HG02678 (cell line): ENCODE measurements around the gene RNF126.
A peak's percentile ranks its signal among the peaks of the same experiment; 100 is the strongest.
"Not testable (repeated sequence)": the region's sequence is repeated elsewhere in the genome, so short reads cannot be mapped to it uniquely, and the experiment has no call there.

Experiments
- ATAC-seq: cut with Tn5 transposase; IDR thresholded peaks from one replicate; pipeline ENCODE4 v1.9.1; 2021; ENCODE audit warnings: mild to moderate bottlenecking, moderate library complexity; ENCODE audit not compliant: unreplicated experiment

RNF126 gene

DNA sequence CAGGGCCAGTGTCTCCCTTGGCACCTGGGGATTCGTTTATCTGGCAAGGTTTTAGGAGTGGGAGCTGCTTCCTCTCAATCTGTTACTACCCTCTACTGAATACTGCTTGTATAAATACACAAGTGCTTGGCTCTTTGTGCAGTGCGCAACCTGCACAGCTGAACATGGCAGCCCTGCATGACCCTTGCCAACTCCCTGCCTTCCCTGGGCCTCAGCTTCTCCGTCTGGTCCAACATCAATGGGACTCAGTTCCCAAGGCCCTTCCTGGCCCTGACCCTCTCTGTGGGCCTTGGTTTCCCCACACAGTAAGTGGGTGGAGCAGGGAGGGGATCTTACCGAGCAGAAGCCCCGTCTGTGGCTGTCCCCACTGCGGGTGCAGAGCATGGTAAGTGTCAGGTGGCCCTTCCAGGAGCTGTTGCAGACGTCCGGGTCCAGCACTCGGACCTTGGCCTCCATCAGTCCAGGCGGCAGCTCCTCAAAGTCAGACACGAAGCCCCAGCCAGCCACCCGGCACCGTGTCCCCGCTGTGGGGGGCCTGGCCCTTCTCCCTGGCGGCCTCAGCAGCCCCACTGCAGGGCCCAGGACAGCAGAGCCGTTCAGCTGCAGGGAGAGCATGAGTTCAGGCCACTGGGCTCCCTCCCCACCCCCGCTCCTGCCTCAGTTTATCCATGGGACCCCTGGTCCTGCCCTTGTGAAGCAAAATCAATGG lies 23.7 kb upstream of the RNF126 start:
- ATAC-seq = no peak

DNA sequence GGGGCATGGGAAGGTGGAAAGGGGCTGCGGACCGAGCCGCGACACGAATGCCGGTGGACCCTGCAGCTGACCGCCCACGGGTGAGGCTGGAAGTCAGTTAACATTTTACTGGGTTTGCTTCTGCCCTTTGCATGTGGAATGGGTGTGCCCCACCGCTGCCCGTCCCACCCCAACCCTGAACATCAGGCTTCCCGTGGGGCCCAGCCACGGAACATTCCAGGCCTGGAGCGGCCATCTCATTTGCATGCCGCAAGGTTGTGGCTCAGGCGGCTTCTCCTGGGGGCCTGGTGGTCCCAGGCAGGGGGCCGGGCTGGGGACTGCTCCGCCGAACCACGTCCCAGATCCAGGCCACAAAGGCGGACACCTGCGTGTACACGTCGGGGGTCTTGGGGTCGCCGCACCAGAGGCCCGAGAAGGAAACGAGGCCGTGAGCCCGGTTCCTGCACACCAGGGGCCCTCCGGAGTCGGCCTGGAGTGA lies 22.5 kb upstream of the RNF126 start:
- ATAC-seq = no peak

DNA sequence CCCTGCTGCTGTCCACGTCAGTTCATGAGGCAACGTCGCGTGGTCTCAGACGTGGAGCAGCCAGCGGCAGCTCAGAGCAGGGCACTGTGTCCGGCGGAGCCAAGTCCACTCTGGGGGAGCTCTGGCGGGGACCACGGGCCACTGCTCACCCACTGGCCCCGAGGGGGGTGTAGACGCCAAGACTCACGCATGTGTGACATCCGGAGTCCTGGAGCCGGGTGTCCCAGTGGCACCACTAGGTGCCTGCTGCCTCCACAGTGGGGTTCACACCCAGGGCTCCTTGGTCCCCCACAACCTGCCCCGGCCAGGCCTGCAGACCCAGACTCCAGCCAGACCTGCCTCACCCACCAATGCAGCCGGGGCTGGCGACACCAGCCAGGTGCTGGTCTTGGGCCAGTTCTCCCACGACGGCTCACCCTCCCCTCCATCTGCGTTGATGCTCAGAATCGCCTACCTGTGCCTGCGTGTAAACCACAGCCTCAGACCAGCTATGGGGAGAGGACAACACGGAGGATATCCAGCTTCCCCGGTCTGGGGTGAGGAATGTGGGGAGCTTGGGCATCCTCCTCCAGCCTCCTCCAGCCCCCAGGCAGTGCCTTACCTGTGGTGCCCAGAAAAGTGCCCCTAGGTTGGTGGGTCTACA lies 19.8 kb upstream of the RNF126 start:
- no peak for ATAC-seq

- no peak for ATAC-seq
Observed at GRCh38 chr19:681029-682019, 18.3 kb upstream of the RNF126 start.

DNA sequence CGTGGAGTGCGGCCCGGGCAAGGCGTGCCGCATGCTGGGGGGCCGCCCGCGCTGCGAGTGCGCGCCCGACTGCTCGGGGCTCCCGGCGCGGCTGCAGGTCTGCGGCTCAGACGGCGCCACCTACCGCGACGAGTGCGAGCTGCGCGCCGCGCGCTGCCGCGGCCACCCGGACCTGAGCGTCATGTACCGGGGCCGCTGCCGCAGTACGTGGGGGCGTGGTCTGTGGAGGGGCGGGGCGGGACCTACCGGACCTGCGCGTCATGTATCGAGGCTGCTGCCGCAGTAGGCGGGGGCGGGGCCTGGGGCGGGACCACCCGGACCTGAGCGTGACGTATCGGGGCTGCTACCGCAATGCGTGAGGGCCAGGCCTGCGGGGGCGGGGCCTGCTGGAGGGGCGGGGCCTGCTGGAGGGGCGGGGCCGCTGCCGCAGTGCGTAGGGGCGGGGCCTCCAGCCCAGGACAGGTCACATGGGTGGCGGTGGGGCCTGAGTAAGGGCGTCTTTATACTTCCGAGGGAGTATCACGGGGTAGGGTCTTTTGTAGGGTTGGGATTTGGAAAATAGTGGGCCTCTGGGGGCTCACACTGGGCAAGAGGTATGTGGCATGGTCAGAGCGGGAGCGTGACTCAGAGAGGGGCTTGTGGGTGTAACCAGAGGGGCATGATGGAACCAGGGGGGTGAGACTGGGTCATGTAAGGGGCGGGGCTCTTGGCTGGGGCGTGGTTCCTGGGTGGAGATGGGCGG lies 17.4 kb upstream of the RNF126 start:
- ATAC-seq = peak; percentile 71

DNA sequence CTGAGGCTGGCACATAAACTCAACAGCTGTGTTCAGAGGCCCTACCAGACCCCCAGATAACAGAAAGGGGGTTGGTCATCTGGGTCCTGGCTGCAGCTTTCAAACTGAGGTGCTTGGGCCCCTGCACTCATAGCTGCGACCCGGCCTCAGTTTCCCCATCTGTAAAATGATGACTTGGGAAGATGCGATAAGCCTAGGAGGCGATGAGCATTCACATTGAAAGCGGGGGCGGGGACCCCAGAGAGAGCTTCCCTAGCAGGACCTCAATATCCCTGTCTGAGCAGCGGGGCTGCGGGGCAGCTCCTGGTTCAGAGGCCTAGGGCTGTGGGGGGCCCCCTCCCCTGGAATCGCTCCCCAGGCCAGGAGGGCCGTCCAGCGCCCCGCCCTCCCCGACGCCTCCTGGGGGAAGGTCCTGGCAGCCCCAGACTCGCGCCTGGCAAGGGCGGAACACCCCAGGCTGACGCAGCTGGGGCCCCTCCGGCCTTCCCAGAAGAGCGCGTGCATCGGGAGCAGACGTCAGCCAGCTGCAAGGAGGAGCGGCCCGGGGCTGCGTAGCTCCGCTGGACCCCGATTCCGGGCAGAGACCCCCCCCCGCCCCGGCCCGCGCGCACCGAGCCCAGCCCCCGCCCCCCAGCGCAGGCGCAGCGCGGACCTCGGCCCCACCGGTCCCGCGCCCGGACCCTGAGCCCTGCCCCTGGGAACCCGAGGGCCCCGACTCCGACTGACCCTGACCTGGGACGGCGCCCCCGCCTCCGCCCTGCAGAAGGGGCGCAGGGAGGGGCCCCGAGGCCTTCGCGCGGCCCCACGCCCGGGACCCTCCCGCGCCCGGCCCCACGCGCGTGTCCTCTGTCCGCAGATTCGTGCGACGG lies 16.6 kb upstream of the RNF126 start:
- peak; percentile 16 for ATAC-seq

DNA sequence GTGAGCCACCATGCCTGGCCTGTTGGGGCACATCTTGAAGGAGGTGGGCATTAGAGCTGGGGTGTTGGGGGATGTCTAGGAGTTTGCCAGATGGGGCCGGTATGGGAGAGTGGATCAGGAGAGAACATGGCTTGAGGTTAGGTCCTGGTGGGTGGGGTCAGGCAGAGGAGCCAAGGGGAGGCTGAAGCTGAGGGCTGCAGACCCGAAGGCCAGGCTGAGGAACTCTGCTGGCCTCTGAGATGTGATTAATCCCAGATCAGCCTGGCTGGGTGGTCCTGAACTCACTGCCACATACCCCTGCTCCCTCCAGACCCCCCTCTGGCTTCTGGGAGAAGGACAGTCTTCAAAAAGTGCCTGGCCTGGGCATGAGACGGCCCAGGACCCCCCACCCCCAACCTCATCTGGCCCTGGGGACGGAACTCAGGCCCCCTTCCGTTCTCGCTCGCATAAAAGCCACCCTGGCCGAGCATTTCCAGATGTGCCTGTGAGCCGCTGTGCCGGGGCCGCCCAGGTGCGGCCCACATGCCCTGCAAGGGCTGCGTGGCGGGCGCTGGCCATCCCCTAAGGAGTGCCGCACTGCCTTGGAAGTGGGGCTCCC lies 15.9 kb upstream of the RNF126 start:
- ATAC-seq = no peak

DNA sequence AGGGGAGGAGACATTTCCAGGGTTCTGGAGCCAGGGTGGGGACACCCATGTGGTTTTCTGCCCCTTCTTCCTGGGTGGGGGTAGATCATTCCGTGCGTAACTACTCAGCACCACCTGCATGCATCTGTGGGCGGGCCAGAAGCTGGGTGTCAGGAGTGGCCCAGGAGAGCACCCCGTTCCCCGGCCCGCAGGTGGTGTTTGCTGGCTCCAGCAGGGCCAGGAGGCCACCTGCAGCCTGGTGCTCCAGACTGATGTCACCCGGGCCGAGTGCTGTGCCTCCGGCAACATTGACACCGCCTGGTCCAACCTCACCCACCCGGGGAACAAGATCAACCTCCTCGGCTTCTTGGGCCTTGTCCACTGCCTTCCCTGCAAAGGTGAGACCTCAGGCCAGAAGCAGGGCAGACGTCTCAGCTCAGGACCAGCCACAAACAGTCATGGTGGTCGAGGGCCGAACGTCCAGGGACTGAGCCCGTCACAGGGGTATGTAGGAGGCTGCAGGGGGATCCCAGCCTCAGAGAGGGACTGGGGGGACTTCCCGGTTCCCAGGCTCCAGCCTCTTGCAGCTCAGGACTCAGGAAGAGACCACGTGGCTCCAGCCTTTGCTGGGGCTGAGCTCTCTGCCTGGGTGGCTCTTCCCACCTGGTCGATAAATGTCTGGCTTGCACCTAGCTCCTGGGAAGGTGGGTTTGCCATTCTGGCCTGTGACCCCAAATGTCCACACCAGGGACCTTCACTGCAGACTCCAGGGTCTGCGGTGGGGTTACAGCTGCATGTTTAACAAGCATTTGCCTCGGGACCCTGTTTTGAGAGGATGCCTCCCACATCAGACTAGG lies 14.8 kb upstream of the RNF126 start:
- no peak for ATAC-seq

DNA sequence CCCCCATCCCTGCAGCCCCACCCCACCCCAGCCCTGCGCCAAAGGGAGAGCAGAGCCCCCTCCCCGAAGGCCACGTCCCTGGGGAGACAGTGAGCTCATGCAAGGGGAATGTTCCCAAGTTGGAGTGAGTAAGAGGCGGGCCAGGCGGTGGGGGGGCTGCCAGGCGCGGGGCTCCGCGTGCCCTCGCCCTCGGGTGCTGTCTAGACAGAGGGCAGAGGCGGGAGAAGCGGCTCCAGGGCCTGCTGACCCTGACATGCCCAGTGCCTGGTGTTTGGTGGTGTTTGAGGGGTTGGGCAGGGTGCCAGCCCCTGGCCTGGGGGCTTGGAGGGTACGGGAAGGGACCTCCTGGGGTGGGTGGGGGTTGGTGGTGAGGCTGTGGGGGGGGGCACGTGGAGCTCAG lies 14.2 kb upstream of the RNF126 start:
- ATAC-seq = no peak

GRCh38 chr19:676339-677105 lies 13.5 kb upstream of the RNF126 start, which contains the start of gene FSTL3:
FSTL3 (plus strand) TSS chr19:676392; CDS start chr19:676424, 32 bp downstream.
- no peak for ATAC-seq

DNA sequence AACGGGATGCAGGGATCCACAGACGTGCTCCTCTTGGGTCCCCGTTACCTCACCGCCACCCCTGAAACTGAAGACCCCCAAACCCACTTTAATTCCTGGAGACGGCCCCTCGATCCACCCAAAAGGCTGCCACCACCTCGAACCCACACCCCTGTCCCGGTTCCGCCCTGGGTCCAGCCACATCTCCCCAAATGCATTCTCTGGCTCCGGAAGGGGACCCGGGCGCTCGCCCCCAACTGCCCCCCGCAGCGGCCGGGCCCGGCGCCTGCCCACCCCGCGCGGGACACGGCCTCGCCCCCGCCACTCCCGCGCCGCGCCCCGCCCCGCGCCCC lies 13.0 kb upstream of the RNF126 start:
- no peak for ATAC-seq

GRCh38 chr19:674282-675151 lies 11.5 kb upstream of the RNF126 start:
- ATAC-seq = no peak

- ATAC-seq = no peak
Observed at GRCh38 chr19:670609-671075, 7.6 kb upstream of the RNF126 start.

- not testable (repeated sequence) for ATAC-seq
Observed at GRCh38 chr19:668675-669434, 5.8 kb upstream of the RNF126 start.

GRCh38 chr19:666985-667573 lies 4.1 kb upstream of the RNF126 start:
- ATAC-seq = not testable (repeated sequence)
